Measurements from ENCODE around the gene ZDHHC20. TPM values are rescaled to one million over a fixed set of nuclear protein-coding genes. Genes with fewer than 3 reads are reported as not detected.
"Not testable (repeated sequence)": the region's sequence is repeated elsewhere in the genome, so short reads cannot be mapped to it uniquely, and the experiment has no call there.

Gene ZDHHC20
- total RNA-seq, 1 experiment from 2014 or later = 53.7 TPM

GRCh38 chr13:21420706-21421105, 38.4 kb downstream of the ZDHHC20 start:
- H3K4me2 ChIP-seq (ENCODE audit: low read length) = no peak overlapping the region
- no peaks in the 10 kb centered on the region for H3F3A ChIP-seq (ENCODE audit: low read length, unreplicated experiment)
- no peak overlapping the region for H3K4me3 ChIP-seq (ENCODE audit: low read length)
- no peaks in the 10 kb centered on the region for H4K20me1 ChIP-seq (ENCODE audit: low read length)
- H3K27ac ChIP-seq (ENCODE audit: low read length) = 0 out of 2 replicates have a peak overlapping the region, but pooled peaks have one; percentile 1
- H3K9ac ChIP-seq (ENCODE audit: low read length) = no peak overlapping the region
- H3K4me1 ChIP-seq (ENCODE audit: insufficient read depth, low read length) = peaks cover 5% of the 10 kb centered on the region; the same call in 1 of the 2 replicates
- no peak for TF ChIP-seq EZH2 (IDR thresholded peaks at IDR 0.05; ENCODE audit: low read length, unreplicated experiment)
- no peak for TF ChIP-seq EZH2phosphoT487 (IDR thresholded peaks at IDR 0.05; ENCODE audit: borderline replicate concordance, low read length)
- TF ChIP-seq CTCF (conservative IDR thresholded peaks at IDR 0.05; ENCODE audit: low read depth, low read length) = no peak
- 0 out of 2 replicates have a peak, but pooled peaks cover 6% of the 10 kb centered on the region for H3K79me2 ChIP-seq (ENCODE audit: low read length)
- no peaks in the 10 kb centered on the region for H3K9me2 ChIP-seq (replicated peaks; ENCODE audit: low read length)
- DNase-seq (peak; percentile 8), ATAC-seq (peak; percentile 93)
- no TSS peak for BruUV-seq (replicated peaks)
- H2AFZ ChIP-seq (ENCODE audit: low read length) = no peak overlapping the region
- intact Hi-C loops (cut with micrococcal nuclease) = loop anchor here (2.0 kb wide), 1 partner anchor 38 kb away; the partner anchor contains the start of gene ZDHHC20
- ChIA-PET POLR2A (ENCODE audit: unreplicated experiment) (no interaction called here), CTCF (no interaction called here)
- H3K27me3 ChIP-seq (ENCODE audit: low read length) = no peaks in the 10 kb centered on the region
- H3K9me3 ChIP-seq (ENCODE audit: low read length) = no peaks in the 10 kb centered on the region
- H3K36me3 ChIP-seq (ENCODE audit: low read depth, low read length) = no peaks in the 10 kb centered on the region

- H3K36me3 ChIP-seq (ENCODE audit: low read depth, low read length) = peaks cover 8% of the 10 kb centered on the region
- H3K79me2 ChIP-seq (ENCODE audit: low read length) = no peaks in the 10 kb centered on the region
- ChIA-PET POLR2A (ENCODE audit: unreplicated experiment) (no interaction called here), CTCF (no interaction called here)
- H3F3A ChIP-seq (ENCODE audit: low read length, unreplicated experiment) = no peaks in the 10 kb centered on the region
- no peak overlapping the region for H3K4me2 ChIP-seq (ENCODE audit: low read length)
- DNase-seq (no peak), ATAC-seq (peak; percentile 24; the same call in 1 of the 2 replicates)
- H3K9me3 ChIP-seq (ENCODE audit: low read length) = no peaks in the 10 kb centered on the region
- H3K9ac ChIP-seq (ENCODE audit: low read length) = no peak overlapping the region
- H4K20me1 ChIP-seq (ENCODE audit: low read length) = no peaks in the 10 kb centered on the region
- BruUV-seq (replicated peaks) = no TSS peak
- intact Hi-C loops (cut with micrococcal nuclease) = no loop called here
- no peaks in the 10 kb centered on the region for H3K27me3 ChIP-seq (ENCODE audit: low read length)
- H3K9me2 ChIP-seq (replicated peaks; ENCODE audit: low read length) = no peaks in the 10 kb centered on the region
- TF ChIP-seq CTCF (conservative IDR thresholded peaks at IDR 0.05; ENCODE audit: low read depth, low read length) (no peak), EZH2 (IDR thresholded peaks at IDR 0.05; ENCODE audit: low read length, unreplicated experiment) (no peak), EZH2phosphoT487 (IDR thresholded peaks at IDR 0.05; ENCODE audit: borderline replicate concordance, low read length) (no peak)
- H3K4me1 ChIP-seq (ENCODE audit: insufficient read depth, low read length) = no peaks in the 10 kb centered on the region
- H2AFZ ChIP-seq (ENCODE audit: low read length) = no peak overlapping the region
- no peak overlapping the region for H3K4me3 ChIP-seq (ENCODE audit: low read length)
- no peak overlapping the region for H3K27ac ChIP-seq (ENCODE audit: low read length)
Observed at GRCh38 chr13:21413013-21413412, 46.1 kb downstream of the ZDHHC20 start.

GRCh38 chr13:21410453-21410852, 48.6 kb downstream of the ZDHHC20 start:
- POLR2A ChIA-PET (ENCODE audit: unreplicated experiment); CTCF ChIA-PET: not testable (repeated sequence)

More at GRCh38 chr13:21410453-21410852, 48.6 kb downstream of the ZDHHC20 start:
- H3K4me2 ChIP-seq (ENCODE audit: low read length); BruUV-seq (replicated peaks); H2AFZ ChIP-seq (ENCODE audit: low read length); H3K79me2 ChIP-seq (ENCODE audit: low read length); H3K4me1 ChIP-seq (ENCODE audit: insufficient read depth, low read length); ATAC-seq; H3F3A ChIP-seq (ENCODE audit: low read length, unreplicated experiment); H3K36me3 ChIP-seq (ENCODE audit: low read depth, low read length); H3K4me3 ChIP-seq (ENCODE audit: low read length); H4K20me1 ChIP-seq (ENCODE audit: low read length); H3K9ac ChIP-seq (ENCODE audit: low read length); intact Hi-C loops (cut with micrococcal nuclease); H3K9me2 ChIP-seq (replicated peaks; ENCODE audit: low read length); H3K27me3 ChIP-seq (ENCODE audit: low read length); H3K9me3 ChIP-seq (ENCODE audit: low read length): not testable (repeated sequence)
- peak; percentile 14 for DNase-seq
- H3K27ac ChIP-seq (ENCODE audit: low read length) = peak overlapping the region; percentile 11; the same call in 1 of the 2 replicates
